SIG-M5 (cell line): ENCODE results near the gene NSL1.

Experiments used
- DNase-seq: peaks from one replicate; lab custom pipeline; 2025; lab: John Stamatoyannopoulos, UW

Gene NSL1

GRCh38 chr1:212685429-212685828 is 106.1 kb downstream of the NSL1 start:
- DNase-seq, result no peak

GRCh38 chr1:212684521-212685090 is 107.0 kb downstream of the NSL1 start:
- no peak for DNase-seq

DNA sequence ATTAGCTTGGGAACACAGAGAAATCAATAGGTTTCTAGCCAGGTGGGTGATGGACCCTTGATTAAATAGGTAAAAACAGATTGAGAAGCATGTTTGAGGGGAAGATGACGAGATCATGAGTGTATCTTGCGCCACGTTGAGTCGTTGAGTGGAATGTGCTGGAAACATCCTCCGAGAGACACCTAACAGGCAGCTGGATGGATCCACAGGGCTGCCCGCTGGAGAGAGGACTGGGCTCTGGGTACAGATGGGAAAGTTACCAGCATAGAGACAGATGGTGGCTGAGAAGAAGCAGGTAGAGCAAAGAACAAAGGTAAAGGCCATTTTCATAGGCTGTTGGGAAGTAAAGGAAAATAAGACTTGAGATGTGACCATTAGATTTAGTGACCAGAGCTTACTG is 107.5 kb downstream of the NSL1 start:
- DNase-seq, result no peak

- DNase-seq, result no peak
These were observed 108.2 kb downstream of the NSL1 start for GRCh38 chr1:212683357-212683722.

DNA sequence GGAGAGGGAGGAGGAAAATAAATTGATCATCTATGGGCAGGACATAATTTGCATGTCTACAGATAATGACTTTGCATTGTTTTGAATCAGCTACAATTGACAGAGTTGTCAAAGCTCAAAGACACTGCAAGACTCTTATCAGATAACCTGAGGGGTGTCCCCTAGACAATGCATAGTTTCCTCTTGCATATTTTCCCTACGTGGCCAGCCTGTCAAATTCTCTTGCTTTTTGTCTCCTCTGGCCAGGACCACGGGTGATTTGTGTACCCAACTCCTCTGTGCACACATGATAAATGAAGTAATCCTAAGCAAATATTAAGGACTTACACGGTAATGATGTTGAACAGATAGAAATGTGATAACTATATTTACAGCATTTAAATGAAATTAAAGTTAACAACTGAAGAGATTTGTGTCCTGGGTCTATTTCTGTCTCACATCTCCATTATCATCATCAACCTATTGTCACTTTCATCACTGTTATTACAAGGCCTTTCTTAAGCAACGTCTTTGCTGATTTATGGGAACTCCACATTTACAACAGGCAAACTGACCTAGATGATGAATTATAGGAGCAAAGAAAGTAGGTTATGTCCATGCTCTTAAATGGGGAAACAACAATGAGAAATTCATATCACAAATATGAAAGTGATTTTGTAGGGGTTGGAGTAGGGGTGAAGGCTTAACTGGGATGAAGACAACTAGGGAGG is 110.7 kb downstream of the NSL1 start:
- no peak for DNase-seq

GRCh38 chr1:212678456-212679410 is 112.8 kb downstream of the NSL1 start:
- peak; percentile 45 for DNase-seq

DNA sequence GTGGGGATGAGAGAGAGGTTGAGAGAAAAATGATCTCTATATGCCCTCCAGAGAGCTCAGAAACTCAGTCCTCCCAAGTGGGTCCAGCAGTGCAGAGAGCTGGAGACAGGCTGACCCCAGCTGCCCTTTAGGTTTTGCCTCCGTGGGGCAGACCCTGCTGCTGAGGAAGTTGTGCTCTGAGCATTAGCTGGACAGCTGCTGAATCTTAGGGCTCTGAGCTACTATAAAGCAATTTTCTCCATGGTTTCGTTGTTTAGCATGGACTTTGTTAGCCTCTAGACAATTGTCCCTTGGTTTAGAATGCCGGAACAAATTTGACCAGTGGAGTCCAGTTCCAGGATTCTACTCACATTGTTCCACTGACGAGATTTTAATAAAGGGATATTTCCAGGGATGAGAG is 114.0 kb downstream of the NSL1 start:
- DNase-seq, result no peak

DNA sequence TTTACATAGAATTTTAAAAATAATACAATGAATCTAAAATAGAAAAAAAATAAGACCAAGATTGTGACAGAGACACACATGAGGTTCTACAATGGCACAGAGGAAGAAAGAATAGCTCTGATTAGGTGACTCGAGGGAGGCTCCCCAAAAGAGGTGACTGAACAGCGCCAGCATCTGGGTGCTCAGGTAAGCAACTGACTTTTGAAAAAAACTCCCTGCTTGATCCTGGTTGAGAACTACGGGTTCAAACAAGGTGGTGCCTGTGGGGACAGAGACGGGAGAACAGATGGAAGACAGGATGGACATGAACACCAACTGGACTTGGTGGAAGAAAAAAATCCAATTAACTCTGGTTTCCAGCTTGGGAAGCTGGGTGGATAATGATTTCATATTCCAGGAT is 114.4 kb downstream of the NSL1 start:
- DNase-seq, result no peak
